Measurements from ENCODE around the gene OR10A5. TPM values are rescaled to one million over a fixed set of nuclear protein-coding genes. Genes with fewer than 3 reads are reported as not detected.

The OR10A5 gene, protein sequence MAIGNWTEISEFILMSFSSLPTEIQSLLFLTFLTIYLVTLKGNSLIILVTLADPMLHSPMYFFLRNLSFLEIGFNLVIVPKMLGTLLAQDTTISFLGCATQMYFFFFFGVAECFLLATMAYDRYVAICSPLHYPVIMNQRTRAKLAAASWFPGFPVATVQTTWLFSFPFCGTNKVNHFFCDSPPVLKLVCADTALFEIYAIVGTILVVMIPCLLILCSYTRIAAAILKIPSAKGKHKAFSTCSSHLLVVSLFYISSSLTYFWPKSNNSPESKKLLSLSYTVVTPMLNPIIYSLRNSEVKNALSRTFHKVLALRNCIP
- total RNA-seq, result not detected in 2 replicates

DNA sequence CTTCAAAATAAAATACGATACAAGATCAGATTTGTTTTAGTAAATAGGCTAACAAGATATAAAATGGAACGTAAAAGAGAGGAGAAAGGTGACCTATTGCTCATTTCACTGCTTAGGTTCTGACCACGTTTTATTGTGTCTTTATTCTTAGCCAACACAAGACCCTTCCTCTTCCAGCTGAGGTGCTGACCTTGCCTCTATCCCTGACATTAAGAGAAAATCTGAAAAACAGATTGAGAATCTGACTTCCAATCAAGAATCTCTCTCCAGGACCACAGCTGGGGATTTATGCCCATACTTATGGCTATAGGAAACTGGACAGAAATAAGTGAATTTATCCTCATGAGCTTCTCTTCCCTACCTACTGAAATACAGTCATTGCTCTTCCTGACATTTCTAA is at the start of gene OR10A5:
Gene OR10A5, plus strand, starts transcription at position 301 of the 400 bp plus-strand sequence. Its CDS starts 0 bp downstream, at position 301.

GRCh38 chr11:6799402-6799801 is 46.1 kb upstream of the OR10A5 start, which contains the start of gene OR6A2:
TSS of gene OR6A2 (minus strand) at chr11:6799689. CDS start at chr11:6795708, 3,981 bp downstream.

GRCh38 chr11:6862961-6863360 is 17.5 kb downstream of the OR10A5 start, which contains the start of gene OR10A2:
TSS of gene OR10A2 (plus strand) at chr11:6863057. CDS start at chr11:6869755, 6,698 bp downstream.

GRCh38 chr11:6876325-6876724 is 30.8 kb downstream of the OR10A5 start, which contains the start of gene OR10A4:
TSS of gene OR10A4 (plus strand) at chr11:6876625. CDS start at chr11:6876648, 23 bp downstream.

DNA sequence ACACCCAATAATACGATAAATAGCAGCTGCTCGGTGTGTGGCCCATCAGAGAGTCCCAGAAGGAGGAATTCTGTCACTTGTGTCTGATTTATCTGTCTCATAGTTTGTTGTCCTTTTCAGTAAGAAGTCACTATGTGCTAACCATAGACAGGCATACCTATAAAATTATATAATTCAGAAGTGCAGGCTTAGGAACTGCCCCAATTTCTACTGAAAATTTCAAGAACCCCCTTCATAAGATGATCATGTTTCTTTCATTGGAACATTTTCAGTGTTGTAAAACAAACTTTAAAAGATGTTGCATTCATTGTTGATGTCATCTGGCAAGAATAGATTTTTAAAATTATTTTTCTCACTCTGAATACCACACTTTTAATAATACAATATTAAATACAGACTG is 46.9 kb downstream of the OR10A5 start, which contains the start of gene OR2D2:
Gene OR2D2, minus strand, starts transcription at position 101 of the 400 bp plus-strand sequence. Its CDS starts 0 bp downstream, at position 101.

Other genes starting within 250 kb of the OR10A5 start
- gene RRP8, start 242.1 kb upstream of the OR10A5 start, total RNA-seq, result 9.0 and 15.0 TPM in 2 replicates
- gene ILK, start 241.9 kb upstream of the OR10A5 start, total RNA-seq, result 195 and 370 TPM in 2 replicates
- 33.3 and 41.2 TPM in 2 replicates for gene TAF10, start 233.5 kb upstream of the OR10A5 start, total RNA-seq
- gene TPP1, start 226.3 kb upstream of the OR10A5 start, total RNA-seq, result 78.6 and 243 TPM in 2 replicates
- 21.0 and 44.0 TPM in 2 replicates for gene DCHS1, start 189.9 kb upstream of the OR10A5 start, total RNA-seq
- gene MRPL17, start 162.3 kb upstream of the OR10A5 start, total RNA-seq, result 42.2 and 54.8 TPM in 2 replicates
- 1.6 TPM in 1 of 2 replicates, not detected in the other for gene OR2AG2, start 73.7 kb upstream of the OR10A5 start, total RNA-seq
- gene OR2AG1, start 62.7 kb upstream of the OR10A5 start, total RNA-seq, result not detected in 2 replicates
- 0.57 TPM in 1 of 2 replicates, not detected in the other for gene OR6A2, start 46.0 kb upstream of the OR10A5 start, total RNA-seq
- not detected in 2 replicates for gene OR10A2, start 17.4 kb downstream of the OR10A5 start, total RNA-seq
- gene OR10A4, start 30.9 kb downstream of the OR10A5 start, total RNA-seq, result not detected in 2 replicates
- gene OR2D2, start 46.8 kb downstream of the OR10A5 start, total RNA-seq, result 0.22 and 1.4 TPM in 2 replicates
- gene OR2D3, start 75.3 kb downstream of the OR10A5 start, total RNA-seq, result not detected in 2 replicates
- gene ZNF215, start 80.7 kb downstream of the OR10A5 start, total RNA-seq, result 0.44 and 6.3 TPM in 2 replicates
- gene ZNF214, start 174.7 kb downstream of the OR10A5 start, total RNA-seq, result 0.22 and 1.4 TPM in 2 replicates
- gene NLRP14, start 174.8 kb downstream of the OR10A5 start, total RNA-seq, result 0.14 TPM in 1 of 2 replicates, not detected in the other
- not detected in 2 replicates for gene RBMXL2, start 243.3 kb downstream of the OR10A5 start, total RNA-seq

All from placental pericyte (primary cell).